SK-N-SH (cell line): ENCODE data around the gene ZNF91. TPM values are rescaled to one million over a fixed set of nuclear protein-coding genes. Genes with fewer than 3 reads are reported as not detected.

Source experiments
- CTCF ChIA-PET: fragments of 300-600, 350-600 bp; formaldehyde crosslinking; extraction: SDS; loops from one replicate; lab custom pipeline; 2021; lab: Yijun Ruan, JAX
- POLR2A ChIA-PET: fragments of 350-600 bp; sonication (Branson Sonifier 250); formaldehyde crosslinking; extraction: SDS; loops from one replicate; lab custom pipeline; 2020; ENCODE audit warnings: antibody characterized with exemption, inconsistent platforms; lab: Yijun Ruan, JAX
- DNase-seq: peaks from one replicate; pipeline ENCODE4 v3.0.0; 2012
- H2AFZ ChIP-seq: fragments of 200-600 bp; sonication (generic); 2 replicates; pipeline ENCODE4 v1.8.1; 2016; ENCODE audit warnings: antibody characterized with exemption, mild to moderate bottlenecking, low read depth
- H3F3A ChIP-seq: fragments of 200-600 bp; sonication (generic); replicated peaks from 2 replicates; pipeline ENCODE3; 2016; ENCODE audit warnings: antibody characterized with exemption, mild to moderate bottlenecking; ENCODE audit not compliant: insufficient read depth
- H3K27ac ChIP-seq, 2 experiments: fragments of 200-500 bp in 1 of 2; fragments of 200-600 bp in 1 of 2; sonication (Bioruptor generic) in 1 of 2; sonication (generic), shearing (Covaris generic) in 1 of 2; 2 replicates each; pipeline versions ENCODE4 v1.5.1 to v1.6.1; 2014 to 2016; ENCODE audit warnings: low read depth in 2 of 2, inconsistent platforms in 1 of 2, low read length in 1 of 2, mild to moderate bottlenecking in 1 of 2, mixed read lengths in 1 of 2
- H3K27me3 ChIP-seq: fragments of 200-600 bp; sonication (generic), shearing (Covaris generic); 2 replicates; pipeline ENCODE4 v1.6.1; 2016; ENCODE audit warnings: mixed run types; ENCODE audit not compliant: insufficient read depth
- H3K36me3 ChIP-seq, 2 experiments: fragments of 200-500 bp in 1 of 2; fragments of 200-600 bp in 1 of 2; sonication (Bioruptor generic) in 1 of 2; sonication (generic) in 1 of 2; replicated peaks in 1 of 2; 2 replicates each; pipeline versions ENCODE3 to v1.5.1; 2014 to 2016; ENCODE audit warnings: low read length in 1 of 2, mild to moderate bottlenecking in 1 of 2; ENCODE audit not compliant: insufficient read depth in 2 of 2, control insufficient read depth in 1 of 2
- H3K4me1 ChIP-seq, 2 experiments: fragments of 200-500 bp in 1 of 2; fragments of 200-600 bp in 1 of 2; sonication (Bioruptor generic) in 1 of 2; sonication (generic), shearing (Covaris generic) in 1 of 2; 2 replicates each; pipeline versions ENCODE4 v1.5.1 to v1.6.1; 2014 to 2016; ENCODE audit warnings: low read depth in 1 of 2, low read length in 1 of 2, mixed run types in 1 of 2; ENCODE audit not compliant: insufficient read depth in 2 of 2, control insufficient read depth in 1 of 2
- H3K4me2 ChIP-seq: fragments of 200-600 bp; sonication (generic), shearing (Covaris generic); 2 replicates; pipeline ENCODE4 v1.6.1; 2017; ENCODE audit warnings: mixed run types
- H3K4me3 ChIP-seq, 2 experiments: fragments of 200-500 bp in 1 of 2; fragments of 200-600 bp in 1 of 2; sonication (Bioruptor generic) in 1 of 2; sonication (generic), shearing (Covaris generic) in 1 of 2; 2 replicates each; pipeline versions ENCODE4 v1.5.1 to v1.8.1; 2014 to 2016; ENCODE audit warnings: low read depth in 2 of 2, inconsistent platforms in 1 of 2, low read length in 1 of 2, mild to moderate bottlenecking in 1 of 2, mixed read lengths in 1 of 2, moderate library complexity in 1 of 2
- H3K79me2 ChIP-seq: fragments of 200-600 bp; sonication (generic); 2 replicates; pipeline ENCODE4 v1.8.1; 2017; ENCODE audit warnings: mild to moderate bottlenecking; ENCODE audit not compliant: insufficient read depth
- H3K9ac ChIP-seq: fragments of 200-600 bp; sonication (generic); 2 replicates; pipeline ENCODE4 v1.6.1; 2017; ENCODE audit warnings: mixed run types
- H3K9me2 ChIP-seq: fragments of 200-600 bp; sonication (generic); 2 replicates; pipeline ENCODE4 v1.6.1; 2017; ENCODE audit warnings: mixed run types
- H3K9me3 ChIP-seq: fragments of 200-600 bp; sonication (generic); 2 replicates; pipeline ENCODE4 v1.6.1; 2017; ENCODE audit warnings: mixed run types, mild to moderate bottlenecking, moderate library complexity
- H4K20me1 ChIP-seq: fragments of 200-600 bp; sonication (generic); 2 replicates; pipeline ENCODE4 v1.6.1; 2017; ENCODE audit warnings: mild to moderate bottlenecking, mixed run types; ENCODE audit not compliant: insufficient read depth
- CHD2 ChIP-seq: fragments of 150-350 bp; IDR thresholded peaks from 2 replicates; pipeline ENCODE4 v1.6.1; 2018; ENCODE audit warnings: low read length; ENCODE audit not compliant: partially characterized antibody
- ELF1 ChIP-seq: IDR thresholded peaks from 2 replicates; pipeline ENCODE4 v1.4.0; 2012
- EZH2phosphoT487 ChIP-seq: fragments of 200-600 bp; sonication (generic); IDR thresholded peaks from 2 replicates; pipeline ENCODE4 v1.6.1; 2017; ENCODE audit warnings: low read depth, mixed run types, mild to moderate bottlenecking, antibody characterized with exemption, moderate library complexity, borderline replicate concordance
- FOSL2 ChIP-seq: IDR thresholded peaks from 2 replicates; pipeline ENCODE4 v1.4.0; 2012; ENCODE audit warnings: low read depth, mild to moderate bottlenecking, moderate library complexity, borderline replicate concordance
- FOXJ3 ChIP-seq: sonication (generic); formaldehyde crosslinking; IDR thresholded peaks from 2 replicates; pipeline ENCODE4 v1.5.1; 2020; ENCODE audit warnings: mild to moderate bottlenecking, missing genetic modification reagents
- GABPA ChIP-seq: IDR thresholded peaks from 2 replicates; pipeline ENCODE4 v1.4.0; 2012; ENCODE audit warnings: low read depth, mild to moderate bottlenecking
- GATA2 ChIP-seq: sonication (generic); formaldehyde crosslinking; IDR thresholded peaks from 2 replicates; pipeline ENCODE4 v1.5.0; 2020; ENCODE audit warnings: mild to moderate bottlenecking, missing genetic modification reagents
- JUND ChIP-seq: IDR thresholded peaks from 2 replicates; pipeline ENCODE4 v1.4.0; 2012
- MAX ChIP-seq: IDR thresholded peaks from 2 replicates; pipeline ENCODE4 v1.4.0; 2012; ENCODE audit warnings: low read depth
- MXI1 ChIP-seq: IDR thresholded peaks from 2 replicates; pipeline ENCODE4 v1.6.1; 2012; ENCODE audit warnings: mild to moderate bottlenecking, low read depth, low read length, improper control_type of control experiment
- NRF1 ChIP-seq: IDR thresholded peaks from 2 replicates; pipeline ENCODE4 v1.6.1; 2012; ENCODE audit warnings: low read depth, mild to moderate bottlenecking, low read length
- POLR2AphosphoS5 ChIP-seq: IDR thresholded peaks from 2 replicates; pipeline ENCODE4 v1.6.1; 2012; ENCODE audit warnings: low read depth, low read length
- REST ChIP-seq: IDR thresholded peaks from 2 replicates; pipeline ENCODE4 v1.6.1; 2012; ENCODE audit warnings: mild to moderate bottlenecking, low read depth, low read length, moderate library complexity
- RXRA ChIP-seq: IDR thresholded peaks from 2 replicates; pipeline ENCODE4 v1.4.0; 2012; ENCODE audit warnings: low read depth, mild to moderate bottlenecking, borderline replicate concordance
- SIN3A ChIP-seq: IDR thresholded peaks from 2 replicates; pipeline ENCODE4 v1.6.1; 2012; ENCODE audit warnings: low read depth, mild to moderate bottlenecking, low read length, moderate library complexity, borderline replicate concordance
- TAF1 ChIP-seq: IDR thresholded peaks from 2 replicates; pipeline ENCODE4 v1.6.1; 2012; ENCODE audit warnings: low read depth, mild to moderate bottlenecking, low read length, moderate library complexity, borderline replicate concordance
- USF1 ChIP-seq: IDR thresholded peaks from 2 replicates; pipeline ENCODE4 v1.4.0; 2012; ENCODE audit warnings: low read depth, borderline replicate concordance
- WGBS: methylation state at CpG from one replicate; pipeline ENCODE4 v1.1.6; 2017; ENCODE audit warnings: low lambda C conversion rate; 5-methylcytosine and 5-hydroxymethylcytosine counted together
- polyA plus RNA-seq, 3 experiments: library from polyadenylated mRNA; depleted of rRNA; stranded (reverse); fragments of >200 nt; gene quantifications; 2 replicates each; pipeline ENCODE4 v1.2.3, GENCODE V29; 2012
- TF ChIP-seq, protein P1 (sequence below): fragments of 150-350 bp; IDR thresholded peaks from 2 replicates; pipeline ENCODE4 v1.6.1; 2016; ENCODE audit warnings: mild to moderate bottlenecking, low read depth, low read length
- TF ChIP-seq, protein P2 (sequence below): fragments of 150-350 bp; IDR thresholded peaks from 2 replicates; pipeline ENCODE4 v1.6.1; 2017; ENCODE audit warnings: antibody characterized with exemption, low read length, low read depth, borderline replicate concordance

Gene ZNF91
- polyA plus RNA-seq, 1 of the 3 experiments (the other 2 are of a cell fraction), result 11.8 TPM

DNA sequence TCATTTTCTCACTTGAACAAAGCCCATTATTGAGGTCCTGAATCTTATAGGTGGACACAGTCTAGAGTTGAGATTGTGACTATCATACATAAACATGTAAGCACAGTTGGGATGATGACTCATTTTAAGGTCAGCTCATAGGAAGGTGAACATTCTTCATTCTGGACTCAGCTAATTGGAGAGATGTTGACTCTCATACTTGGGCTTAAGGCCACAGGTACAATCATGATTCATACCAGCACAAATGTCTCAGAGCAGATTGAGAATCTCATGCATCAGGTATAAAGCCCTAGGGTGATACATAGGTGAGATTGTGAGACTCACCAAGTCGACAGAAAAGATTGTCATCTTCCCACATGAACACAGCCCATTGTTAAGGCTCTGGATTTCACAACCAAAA is 82.8 kb downstream of the ZNF91 start:
- H3K9me2 ChIP-seq, result no peaks in the 10 kb centered on the region
- DNase-seq, result no peak
- no peaks in the 10 kb centered on the region for H3K36me3 ChIP-seq
- H3K9ac ChIP-seq, result no peak overlapping the region
- 7% methylated on average over 1 of the region's 1 CpG for WGBS
- no peak overlapping the region for H3K27ac ChIP-seq
- no peak overlapping the region for H3K4me2 ChIP-seq
- no peaks in the 10 kb centered on the region for H3K79me2 ChIP-seq
- POLR2A ChIA-PET, result no interaction called here
- CTCF ChIA-PET, result no interaction called here
- H3K9me3 ChIP-seq, result no peaks in the 10 kb centered on the region
- H3F3A ChIP-seq, result no peaks in the 10 kb centered on the region
- H2AFZ ChIP-seq, result no peak overlapping the region
- no peaks in the 10 kb centered on the region for H3K4me1 ChIP-seq
- TF ChIP-seq FOSL2, result no peak
- H3K27me3 ChIP-seq, result no peaks in the 10 kb centered on the region
- no peak overlapping the region for H3K4me3 ChIP-seq
- no peaks in the 10 kb centered on the region for H4K20me1 ChIP-seq

- Histone ChIP-seq H2AFZ (no peak overlapping the region), H4K20me1 (no peaks in the 10 kb centered on the region), H3F3A (no peaks in the 10 kb centered on the region), H3K4me3 (no peak overlapping the region), H3K9ac (no peak overlapping the region), H3K4me1 (no peaks in the 10 kb centered on the region), H3K9me2 (no peaks in the 10 kb centered on the region), H3K27me3 (no peaks in the 10 kb centered on the region), H3K9me3 (no peaks in the 10 kb centered on the region), H3K79me2 (no peaks in the 10 kb centered on the region), H3K27ac (no peak overlapping the region), H3K4me2 (no peak overlapping the region), H3K36me3 (no peaks in the 10 kb centered on the region)
- TF ChIP-seq CHD2 (no peak), USF1 (no peak), MAX (no peak), ELF1 (no peak), EZH2phosphoT487 (no peak), FOXJ3 (CRISPR knock-in tag) (no peak), NRF1 (no peak), MXI1 (no peak), TAF1 (no peak), REST (no peak), GATA2 (CRISPR knock-in tag) (no peak), RXRA (no peak), SIN3A (no peak), GABPA (no peak), POLR2AphosphoS5 (no peak), JUND (no peak)
- TF ChIP-seq, protein P1, sequence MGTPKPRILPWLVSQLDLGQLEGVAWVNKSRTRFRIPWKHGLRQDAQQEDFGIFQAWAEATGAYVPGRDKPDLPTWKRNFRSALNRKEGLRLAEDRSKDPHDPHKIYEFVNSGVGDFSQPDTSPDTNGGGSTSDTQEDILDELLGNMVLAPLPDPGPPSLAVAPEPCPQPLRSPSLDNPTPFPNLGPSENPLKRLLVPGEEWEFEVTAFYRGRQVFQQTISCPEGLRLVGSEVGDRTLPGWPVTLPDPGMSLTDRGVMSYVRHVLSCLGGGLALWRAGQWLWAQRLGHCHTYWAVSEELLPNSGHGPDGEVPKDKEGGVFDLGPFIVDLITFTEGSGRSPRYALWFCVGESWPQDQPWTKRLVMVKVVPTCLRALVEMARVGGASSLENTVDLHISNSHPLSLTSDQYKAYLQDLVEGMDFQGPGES, result no peak
- TF ChIP-seq, protein P2, sequence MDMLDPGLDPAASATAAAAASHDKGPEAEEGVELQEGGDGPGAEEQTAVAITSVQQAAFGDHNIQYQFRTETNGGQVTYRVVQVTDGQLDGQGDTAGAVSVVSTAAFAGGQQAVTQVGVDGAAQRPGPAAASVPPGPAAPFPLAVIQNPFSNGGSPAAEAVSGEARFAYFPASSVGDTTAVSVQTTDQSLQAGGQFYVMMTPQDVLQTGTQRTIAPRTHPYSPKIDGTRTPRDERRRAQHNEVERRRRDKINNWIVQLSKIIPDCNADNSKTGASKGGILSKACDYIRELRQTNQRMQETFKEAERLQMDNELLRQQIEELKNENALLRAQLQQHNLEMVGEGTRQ, result no peak
- ChIA-PET POLR2A (no interaction called here), CTCF (no interaction called here)
- 30% methylated on average over 3 of the region's 3 CpGs for WGBS
- DNase-seq, result no peak
These were observed 83.7 kb downstream of the ZNF91 start for GRCh38 chr19:23311551-23311950.
